Measurements from ENCODE around the gene BLVRA. TPM values are rescaled to one million over a fixed set of nuclear protein-coding genes. Genes with fewer than 3 reads are reported as not detected.
"Not testable (repeated sequence)": the region's sequence is repeated elsewhere in the genome, so short reads cannot be mapped to it uniquely, and the experiment has no call there.

BLVRA gene
- total RNA-seq, 1 experiment from 2014 or later: 27.6 TPM

DNA sequence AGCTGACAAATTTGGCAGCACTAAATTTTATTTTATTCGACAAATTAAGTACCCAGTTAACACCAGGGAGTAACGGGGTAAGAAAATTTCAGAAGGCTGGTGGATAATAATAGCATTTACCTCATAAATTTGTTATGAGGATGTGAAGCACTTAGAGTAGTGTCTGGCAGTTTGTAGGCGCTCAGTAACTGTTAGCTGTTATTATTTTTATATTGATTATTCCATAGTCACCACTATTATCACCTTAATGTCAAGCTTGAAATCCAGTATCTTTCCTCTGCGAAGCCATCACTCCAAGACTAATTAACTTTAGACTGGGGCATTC is 28.6 kb upstream of the BLVRA start:
- no peaks in the 10 kb centered on the region for H3K9me2 ChIP-seq (replicated peaks; ENCODE audit: low read length)
- intact Hi-C loops (cut with micrococcal nuclease): loop anchor here (1.0 to 10.0 kb wide), 4 partner anchors 35 to 795 kb away; partner anchors contain the start of genes MRPL32 and PSMA2
- H3K9me3 ChIP-seq (ENCODE audit: low read length): no peaks in the 10 kb centered on the region
- TSS peak; percentile 93 for BruUV-seq (replicated peaks)
- CTCF ChIA-PET: interaction anchor here (0.6 to 0.9 kb wide), 3 partner anchors 70 to 147 kb away, joined by 3 read pairs; partner anchors contain the start of gene STK17A
- H3K36me3 ChIP-seq (ENCODE audit: low read depth, low read length): no peaks in the 10 kb centered on the region
- peaks cover 12% of the 10 kb centered on the region; the same call in 1 of the 2 replicates for H4K20me1 ChIP-seq (ENCODE audit: low read length)
- H3K9ac ChIP-seq (ENCODE audit: low read length): peak overlapping the region; percentile 94
- peak overlapping the region; percentile 95 for H3K4me3 ChIP-seq (ENCODE audit: low read length)
- peak overlapping the region; percentile 84 for H3K4me2 ChIP-seq (ENCODE audit: low read length)
- DNase-seq: no peak
- H2AFZ ChIP-seq (ENCODE audit: low read length): peak overlapping the region; percentile 97
- POLR2A ChIA-PET (ENCODE audit: unreplicated experiment): interaction anchor here (0.6 to 1.0 kb wide), 3 partner anchors 95 to 147 kb away, joined by 3 to 6 read pairs (median 5); partner anchors contain the start of gene STK17A
- H3K79me2 ChIP-seq (ENCODE audit: low read length): peaks cover 45% of the 10 kb centered on the region
- peaks cover 18% of the 10 kb centered on the region; the same call in 1 of the 2 replicates for H3K4me1 ChIP-seq (ENCODE audit: insufficient read depth, low read length)
- H3K27me3 ChIP-seq (ENCODE audit: low read length): no peaks in the 10 kb centered on the region
- H3F3A ChIP-seq (ENCODE audit: low read length, unreplicated experiment): no peaks in the 10 kb centered on the region
- no peak for TF ChIP-seq EZH2phosphoT487 (IDR thresholded peaks at IDR 0.05; ENCODE audit: borderline replicate concordance, low read length)
- TF ChIP-seq EZH2 (IDR thresholded peaks at IDR 0.05; ENCODE audit: low read length, unreplicated experiment): no peak
- TF ChIP-seq, protein P1, sequence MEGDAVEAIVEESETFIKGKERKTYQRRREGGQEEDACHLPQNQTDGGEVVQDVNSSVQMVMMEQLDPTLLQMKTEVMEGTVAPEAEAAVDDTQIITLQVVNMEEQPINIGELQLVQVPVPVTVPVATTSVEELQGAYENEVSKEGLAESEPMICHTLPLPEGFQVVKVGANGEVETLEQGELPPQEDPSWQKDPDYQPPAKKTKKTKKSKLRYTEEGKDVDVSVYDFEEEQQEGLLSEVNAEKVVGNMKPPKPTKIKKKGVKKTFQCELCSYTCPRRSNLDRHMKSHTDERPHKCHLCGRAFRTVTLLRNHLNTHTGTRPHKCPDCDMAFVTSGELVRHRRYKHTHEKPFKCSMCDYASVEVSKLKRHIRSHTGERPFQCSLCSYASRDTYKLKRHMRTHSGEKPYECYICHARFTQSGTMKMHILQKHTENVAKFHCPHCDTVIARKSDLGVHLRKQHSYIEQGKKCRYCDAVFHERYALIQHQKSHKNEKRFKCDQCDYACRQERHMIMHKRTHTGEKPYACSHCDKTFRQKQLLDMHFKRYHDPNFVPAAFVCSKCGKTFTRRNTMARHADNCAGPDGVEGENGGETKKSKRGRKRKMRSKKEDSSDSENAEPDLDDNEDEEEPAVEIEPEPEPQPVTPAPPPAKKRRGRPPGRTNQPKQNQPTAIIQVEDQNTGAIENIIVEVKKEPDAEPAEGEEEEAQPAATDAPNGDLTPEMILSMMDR (conservative IDR thresholded peaks at IDR 0.05; ENCODE audit: low read depth, low read length): no peak
- peak; percentile 3; the same call in 1 of the 2 replicates for ATAC-seq
- peak overlapping the region; percentile 53 for H3K27ac ChIP-seq (ENCODE audit: low read length)

DNA sequence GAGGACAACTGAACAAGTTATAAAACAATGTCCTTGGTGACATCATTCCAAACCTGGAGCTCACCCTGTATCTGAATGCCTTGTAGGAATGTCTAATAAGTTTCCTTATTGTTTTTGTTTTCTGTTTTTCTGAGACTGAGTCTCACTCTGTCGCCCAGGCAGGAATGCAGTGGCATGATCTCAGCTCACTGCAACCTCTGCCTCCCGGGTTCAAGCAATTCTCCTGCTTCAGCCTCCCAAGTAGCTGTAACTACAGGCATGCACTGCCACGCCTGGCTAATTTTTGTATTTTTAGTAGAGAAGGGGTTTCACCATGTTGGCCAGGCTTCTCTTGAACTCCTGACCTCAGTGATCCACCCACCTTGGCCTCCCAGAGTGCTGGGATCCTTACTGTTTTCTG is 27.0 kb upstream of the BLVRA start:
- BruUV-seq (replicated peaks); CTCF ChIA-PET; intact Hi-C loops (cut with micrococcal nuclease); H3K4me2 ChIP-seq (ENCODE audit: low read length); H3K9ac ChIP-seq (ENCODE audit: low read length); ATAC-seq; H3K27me3 ChIP-seq (ENCODE audit: low read length); H3F3A ChIP-seq (ENCODE audit: low read length, unreplicated experiment); H4K20me1 ChIP-seq (ENCODE audit: low read length); H3K36me3 ChIP-seq (ENCODE audit: low read depth, low read length); POLR2A ChIA-PET (ENCODE audit: unreplicated experiment); H3K9me3 ChIP-seq (ENCODE audit: low read length); H2AFZ ChIP-seq (ENCODE audit: low read length); DNase-seq; H3K27ac ChIP-seq (ENCODE audit: low read length); H3K4me3 ChIP-seq (ENCODE audit: low read length); H3K9me2 ChIP-seq (replicated peaks; ENCODE audit: low read length): not testable (repeated sequence)
- peaks cover 16% of the 10 kb centered on the region; the same call in 1 of the 2 replicates for H3K4me1 ChIP-seq (ENCODE audit: insufficient read depth, low read length)
- peaks cover 29% of the 10 kb centered on the region for H3K79me2 ChIP-seq (ENCODE audit: low read length)

DNA sequence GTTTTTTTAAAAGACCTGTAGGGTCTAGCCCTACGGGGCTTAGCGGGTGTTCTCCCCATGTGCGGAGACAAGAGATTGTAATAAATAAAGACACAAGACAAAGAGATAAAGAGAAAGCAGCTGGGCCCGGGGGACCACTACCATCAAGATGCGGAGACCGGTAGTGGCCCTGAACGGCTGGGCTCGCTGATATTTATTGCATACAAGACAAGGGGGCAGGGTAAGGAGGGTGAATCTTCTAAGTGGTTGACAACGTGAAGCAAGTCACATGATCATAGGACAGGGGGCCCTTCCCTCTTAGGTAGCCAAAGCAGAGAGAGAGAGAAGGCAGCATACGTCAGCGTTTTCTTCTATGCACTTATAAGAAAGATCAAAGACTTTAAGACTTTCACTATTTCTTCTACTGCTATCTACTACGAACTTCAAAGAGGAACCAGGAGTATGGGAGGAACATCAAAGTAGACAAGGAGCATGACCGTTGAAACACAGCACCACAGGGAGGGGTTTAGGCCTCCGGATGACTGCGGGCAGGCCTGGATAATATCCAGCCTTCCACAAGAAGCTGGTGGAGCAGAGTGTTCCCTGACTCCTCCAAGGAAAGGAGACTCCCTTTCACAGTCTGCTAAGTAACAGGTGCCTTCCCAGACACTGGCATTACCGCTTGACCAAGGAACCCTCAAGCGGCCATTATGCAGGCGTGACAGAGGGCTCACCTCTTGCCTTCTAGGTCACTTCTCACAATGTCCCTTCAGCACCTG is 23.7 kb upstream of the BLVRA start:
- H4K20me1 ChIP-seq (ENCODE audit: low read length); ATAC-seq; H3K4me2 ChIP-seq (ENCODE audit: low read length); H3K9me3 ChIP-seq (ENCODE audit: low read length); H3K9me2 ChIP-seq (replicated peaks; ENCODE audit: low read length); intact Hi-C loops (cut with micrococcal nuclease); H3K4me3 ChIP-seq (ENCODE audit: low read length); H3F3A ChIP-seq (ENCODE audit: low read length, unreplicated experiment); H3K27me3 ChIP-seq (ENCODE audit: low read length); H3K27ac ChIP-seq (ENCODE audit: low read length); DNase-seq; H3K9ac ChIP-seq (ENCODE audit: low read length); H3K4me1 ChIP-seq (ENCODE audit: insufficient read depth, low read length); H2AFZ ChIP-seq (ENCODE audit: low read length); H3K79me2 ChIP-seq (ENCODE audit: low read length); BruUV-seq (replicated peaks); CTCF ChIA-PET; POLR2A ChIA-PET (ENCODE audit: unreplicated experiment); H3K36me3 ChIP-seq (ENCODE audit: low read depth, low read length): not testable (repeated sequence)
